ENCODE data around the gene PALD1. TPM values are rescaled to one million over a fixed set of nuclear protein-coding genes. Genes with fewer than 3 reads are reported as not detected.

The PALD1 gene
- total RNA-seq, 2 experiments from 2014 or later = 0.36 to 0.44 TPM

- H3K4me1 ChIP-seq (ENCODE audit: insufficient read depth, low read length) = peaks cover 50% of the 10 kb centered on the region
- H3K36me3 ChIP-seq (ENCODE audit: insufficient read depth, low read length) = no peaks in the 10 kb centered on the region
- intact Hi-C loops (cut with DNase I, micrococcal nuclease) = loop anchor here in 1 of 2 experiments (2.0 to 5.0 kb wide), 3 partner anchors 74 to 338 kb away; partner anchors contain the start of genes EIF4EBP2, PPA1 and SGPL1
- no peaks in the 10 kb centered on the region for H3K36me3 Mint-ChIP-seq (ENCODE audit: low read depth)
- peak overlapping the region; percentile 84 for H3K4me3 Mint-ChIP-seq
- H3K9me3 Mint-ChIP-seq = no peaks in the 10 kb centered on the region
- no peak for TF ChIP-seq CTCF (IDR thresholded peaks at IDR 0.05)
- ATAC-seq (ENCODE audit: poor library complexity) = no peak
- ChIA-PET POLR2A (no interaction called here), CTCF (no interaction called here)
- no peaks in the 10 kb centered on the region for H3K9me3 ChIP-seq (ENCODE audit: control insufficient read depth in 1 of 2, insufficient read depth in 1 of 2, low read length in 2 of 2)
- H3K27ac ChIP-seq (ENCODE audit: low read depth in 1 of 2, low read length in 2 of 2) = no peak overlapping the region
- H3K4me3 ChIP-seq (ENCODE audit: low read length) = peak overlapping the region; percentile 31
- H3K27ac Mint-ChIP-seq = no peak overlapping the region
- DNase-seq = no peak
- H3K27me3 Mint-ChIP-seq = no peaks in the 10 kb centered on the region
- no peaks in the 10 kb centered on the region for H3K27me3 ChIP-seq (ENCODE audit: control insufficient read depth in 1 of 2, insufficient read depth in 2 of 2, low read length in 2 of 2)
- H3K4me1 Mint-ChIP-seq (ENCODE audit: low read depth) = peaks cover 64% of the 10 kb centered on the region
Observed at GRCh38 chr10:70479165-70479581, 606 bp downstream of the PALD1 start.

GRCh38 chr10:70479626-70480238, 1.2 kb downstream of the PALD1 start:
- ChIA-PET CTCF (no interaction called here), POLR2A (no interaction called here)
- no peak for DNase-seq
- TF ChIP-seq CTCF (IDR thresholded peaks at IDR 0.05) = no peak
- H3K4me3 ChIP-seq (ENCODE audit: low read length) = no peak overlapping the region
- H3K27me3 Mint-ChIP-seq = no peaks in the 10 kb centered on the region
- no peaks in the 10 kb centered on the region for H3K36me3 ChIP-seq (ENCODE audit: insufficient read depth, low read length)
- no peak for ATAC-seq (ENCODE audit: poor library complexity)
- H3K36me3 Mint-ChIP-seq (ENCODE audit: low read depth) = no peaks in the 10 kb centered on the region
- H3K4me1 Mint-ChIP-seq (ENCODE audit: low read depth) = peaks cover 63% of the 10 kb centered on the region
- peak overlapping the region; percentile 84 for H3K4me3 Mint-ChIP-seq
- peaks cover 50% of the 10 kb centered on the region for H3K4me1 ChIP-seq (ENCODE audit: insufficient read depth, low read length)
- no peaks in the 10 kb centered on the region for H3K27me3 ChIP-seq (ENCODE audit: control insufficient read depth in 1 of 2, insufficient read depth in 2 of 2, low read length in 2 of 2)
- no peak overlapping the region for H3K27ac ChIP-seq (ENCODE audit: low read depth in 1 of 2, low read length in 2 of 2)
- intact Hi-C loops (cut with DNase I, micrococcal nuclease) = loop anchor here in 1 of 2 experiments (2.0 to 5.0 kb wide), 3 partner anchors 75 to 338 kb away; partner anchors contain the start of genes EIF4EBP2, PPA1 and SGPL1
- no peaks in the 10 kb centered on the region for H3K9me3 Mint-ChIP-seq
- H3K9me3 ChIP-seq (ENCODE audit: control insufficient read depth in 1 of 2, insufficient read depth in 1 of 2, low read length in 2 of 2) = no peaks in the 10 kb centered on the region
- peak overlapping the region; percentile 50 for H3K27ac Mint-ChIP-seq

- no peaks in the 10 kb centered on the region for H3K9me3 Mint-ChIP-seq
- peak overlapping the region; percentile 84 for H3K4me3 Mint-ChIP-seq
- Histone ChIP-seq H3K27me3 (ENCODE audit: control insufficient read depth in 1 of 2, insufficient read depth in 2 of 2, low read length in 2 of 2) (no peaks in the 10 kb centered on the region), H3K4me1 (ENCODE audit: insufficient read depth, low read length) (peaks cover 50% of the 10 kb centered on the region), H3K27ac (ENCODE audit: low read depth in 1 of 2, low read length in 2 of 2) (no peak overlapping the region), H3K36me3 (ENCODE audit: insufficient read depth, low read length) (no peaks in the 10 kb centered on the region), H3K9me3 (ENCODE audit: control insufficient read depth in 1 of 2, insufficient read depth in 1 of 2, low read length in 2 of 2) (no peaks in the 10 kb centered on the region), H3K4me3 (ENCODE audit: low read length) (no peak overlapping the region)
- no peaks in the 10 kb centered on the region for H3K36me3 Mint-ChIP-seq (ENCODE audit: low read depth)
- H3K27me3 Mint-ChIP-seq = no peaks in the 10 kb centered on the region
- DNase-seq = peak in 7 of 14 experiments; percentile 12 to 61 (median 25)
- peak overlapping the region; percentile 50 for H3K27ac Mint-ChIP-seq
- no peak for TF ChIP-seq CTCF (IDR thresholded peaks at IDR 0.05)
- ChIA-PET POLR2A (interaction anchor here (1.2 kb wide), 1 partner anchor 14 kb away, joined by 3 read pairs; no protein-coding TSS in a partner anchor), CTCF (no interaction called here)
- peak; percentile 32 for ATAC-seq (ENCODE audit: poor library complexity)
- intact Hi-C loops (cut with DNase I, micrococcal nuclease) = no loop called here
- H3K4me1 Mint-ChIP-seq (ENCODE audit: low read depth) = peaks cover 57% of the 10 kb centered on the region
Observed at GRCh38 chr10:70480239-70480861, 1.8 kb downstream of the PALD1 start.

All from CD4-positive, alpha-beta T cell (primary cell).